ENCODE data around the gene LETM1.

Gene LETM1

DNA sequence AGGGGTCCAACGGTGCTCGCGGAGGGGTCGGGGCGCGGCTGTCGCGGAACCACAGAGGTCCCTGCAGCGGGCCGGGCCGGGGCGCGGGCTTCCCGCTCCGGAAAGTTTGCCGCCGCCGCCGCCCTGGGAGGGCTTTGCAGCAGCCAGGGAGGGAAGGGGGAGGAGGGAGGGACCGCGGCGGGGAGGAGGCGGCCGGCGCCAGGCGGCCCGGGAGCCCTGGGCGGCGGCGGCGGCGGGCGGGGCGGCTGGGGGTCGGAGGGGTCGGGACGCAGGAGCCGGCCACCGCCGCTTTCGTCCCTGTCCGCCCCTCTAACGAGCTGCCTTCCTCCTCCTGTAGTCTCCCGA lies 62.5 kb downstream of the LETM1 start:
- peak; percentile 42 to 43 for DNase-seq

DNA sequence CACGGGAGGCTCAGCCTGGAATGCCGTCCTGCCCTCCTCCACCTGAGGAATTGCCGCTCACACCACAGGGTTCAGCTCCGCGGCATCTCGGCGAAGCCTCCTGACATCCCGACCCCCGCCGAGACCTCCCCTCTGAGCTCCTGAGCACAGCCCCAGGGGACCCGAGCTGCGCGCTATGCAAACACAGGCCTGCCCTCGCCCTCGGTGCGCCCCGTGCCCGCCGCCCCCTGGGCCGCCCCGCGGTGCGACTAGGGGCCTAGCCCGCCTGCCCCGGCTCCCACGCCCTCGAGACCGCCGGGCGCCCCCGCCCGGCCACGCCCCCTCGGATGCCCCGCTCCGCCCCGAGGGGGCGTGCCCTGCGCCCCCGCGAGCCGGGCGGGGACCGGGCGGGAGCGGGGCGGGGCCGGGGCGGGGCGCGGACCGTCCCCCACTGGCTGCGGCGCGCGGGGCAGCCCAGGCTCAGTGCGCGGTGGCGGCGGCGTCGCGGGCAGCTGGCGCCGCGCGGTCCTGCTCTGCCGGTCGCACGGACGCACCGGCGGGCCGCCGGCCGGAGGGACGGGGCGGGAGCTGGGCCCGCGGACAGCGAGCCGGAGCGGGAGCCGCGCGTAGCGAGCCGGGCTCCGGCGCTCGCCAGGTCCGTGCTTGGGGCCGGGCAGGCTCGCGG lies 63.0 kb downstream of the LETM1 start, which contains the start of gene FGFR3:
TSS of gene FGFR3 (plus strand) at position 462 of the 664 bp plus-strand sequence. CDS start 642 bp downstream, outside the sequence.
- DNase-seq: peak; percentile 34 to 35

DNA sequence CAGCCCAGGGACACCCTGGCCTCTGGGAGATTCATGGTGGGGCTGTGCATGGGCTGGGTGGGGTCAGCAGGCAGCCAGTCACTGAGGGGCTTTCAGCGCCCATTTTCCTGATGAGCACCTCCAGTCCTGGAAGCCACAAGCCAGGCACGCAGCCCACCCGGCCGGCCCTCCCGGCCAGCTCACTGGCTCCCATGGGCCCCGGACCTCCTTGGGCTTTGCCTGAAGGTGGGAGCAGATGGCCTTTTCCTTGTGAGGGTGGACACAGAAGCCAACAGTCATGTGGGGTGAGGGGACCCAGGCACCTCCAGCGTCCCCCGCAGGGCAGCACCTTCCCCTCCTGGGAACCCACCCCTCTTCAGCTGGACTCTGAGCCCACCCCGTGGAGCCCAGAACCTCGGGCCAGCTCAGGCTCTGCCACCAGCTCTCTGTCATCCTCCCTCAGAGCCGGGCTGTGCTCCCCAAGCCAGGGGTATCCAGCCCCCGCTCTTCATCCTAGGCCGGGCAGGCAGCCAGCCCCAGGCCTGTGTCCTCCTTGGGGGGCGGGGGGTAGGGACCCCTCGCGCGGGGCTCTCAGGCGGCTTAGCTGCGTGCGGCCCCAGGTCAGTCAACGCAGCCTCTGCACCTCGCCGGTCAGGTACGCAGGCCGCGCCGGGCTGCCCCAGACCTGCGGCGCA lies 63.7 kb downstream of the LETM1 start:
- DNase-seq: no peak

DNA sequence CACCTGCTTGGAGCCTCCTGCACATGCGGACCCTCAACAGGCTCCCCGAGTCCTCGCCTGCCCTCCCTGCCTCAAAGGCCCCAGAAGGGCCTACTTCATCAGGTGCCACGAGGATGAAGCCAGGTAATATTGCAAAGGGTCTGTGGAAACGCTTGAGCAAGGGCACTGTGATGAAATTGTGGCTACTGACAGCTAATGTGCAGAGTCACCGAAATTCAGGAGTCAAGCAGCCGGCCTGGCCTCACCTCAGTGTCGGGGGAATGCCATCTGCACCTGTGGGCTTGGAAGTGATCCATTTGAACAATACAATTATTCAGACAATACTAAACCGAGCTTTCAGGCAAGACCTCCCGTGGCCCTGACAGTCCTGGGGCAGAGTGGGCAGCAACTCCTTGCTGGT lies 66.0 kb downstream of the LETM1 start:
- DNase-seq: no peak

DNA sequence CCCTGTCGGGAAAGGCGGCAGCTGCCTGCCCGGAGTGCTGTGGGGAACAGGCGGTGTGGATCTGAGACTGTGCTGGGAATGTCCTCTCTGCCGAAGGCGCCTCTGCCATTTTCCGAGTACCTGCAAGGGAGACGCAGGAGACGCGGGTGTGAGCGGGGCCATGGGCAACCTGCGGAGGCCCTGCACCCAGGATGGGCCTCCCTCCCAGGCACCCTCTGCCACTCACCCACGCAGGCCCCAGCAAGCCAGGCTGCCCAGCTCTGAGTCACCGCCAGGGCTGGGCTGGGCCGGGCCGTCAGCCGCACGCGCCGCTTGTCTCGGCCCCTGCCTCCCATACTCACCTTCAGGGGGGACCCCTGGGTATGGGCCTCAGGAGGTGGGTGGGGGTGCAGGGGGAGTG lies 66.4 kb downstream of the LETM1 start:
- no peak for DNase-seq

DNA sequence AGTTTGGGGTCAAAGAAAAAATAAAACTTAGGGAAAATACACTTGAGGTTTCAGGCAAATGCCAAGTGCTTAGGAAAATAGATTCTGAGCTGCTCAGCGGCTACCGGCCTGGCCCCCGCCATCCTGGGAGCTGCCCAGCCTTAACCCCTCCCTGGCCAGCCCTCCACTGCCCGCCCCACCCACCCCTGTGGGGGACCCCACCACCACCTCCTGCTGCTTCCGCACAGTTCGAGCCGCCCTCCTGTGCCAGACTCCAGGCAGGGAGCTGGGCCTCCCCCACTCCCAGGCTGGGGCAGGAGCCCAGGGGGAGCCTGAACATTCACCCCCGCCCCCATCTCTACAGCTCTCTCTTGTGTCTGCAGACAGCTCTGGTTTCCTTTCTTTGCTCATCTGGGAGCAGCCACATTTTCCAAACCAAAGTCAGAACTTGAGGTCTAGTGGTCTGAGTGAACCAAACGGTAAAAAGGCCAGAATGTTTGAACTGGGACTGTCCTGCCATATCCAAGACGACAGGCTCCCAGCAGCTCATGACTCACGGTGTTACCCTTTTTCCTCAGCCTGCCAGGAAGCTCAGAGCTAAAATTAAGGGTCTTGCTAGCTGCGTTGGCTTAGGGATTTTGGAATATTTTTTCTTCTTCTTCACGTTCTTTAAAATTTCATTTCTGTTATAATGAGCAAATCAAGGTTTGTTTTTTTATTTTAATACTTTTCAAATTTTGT lies 67.5 kb downstream of the LETM1 start:
- DNase-seq: no peak

DNA sequence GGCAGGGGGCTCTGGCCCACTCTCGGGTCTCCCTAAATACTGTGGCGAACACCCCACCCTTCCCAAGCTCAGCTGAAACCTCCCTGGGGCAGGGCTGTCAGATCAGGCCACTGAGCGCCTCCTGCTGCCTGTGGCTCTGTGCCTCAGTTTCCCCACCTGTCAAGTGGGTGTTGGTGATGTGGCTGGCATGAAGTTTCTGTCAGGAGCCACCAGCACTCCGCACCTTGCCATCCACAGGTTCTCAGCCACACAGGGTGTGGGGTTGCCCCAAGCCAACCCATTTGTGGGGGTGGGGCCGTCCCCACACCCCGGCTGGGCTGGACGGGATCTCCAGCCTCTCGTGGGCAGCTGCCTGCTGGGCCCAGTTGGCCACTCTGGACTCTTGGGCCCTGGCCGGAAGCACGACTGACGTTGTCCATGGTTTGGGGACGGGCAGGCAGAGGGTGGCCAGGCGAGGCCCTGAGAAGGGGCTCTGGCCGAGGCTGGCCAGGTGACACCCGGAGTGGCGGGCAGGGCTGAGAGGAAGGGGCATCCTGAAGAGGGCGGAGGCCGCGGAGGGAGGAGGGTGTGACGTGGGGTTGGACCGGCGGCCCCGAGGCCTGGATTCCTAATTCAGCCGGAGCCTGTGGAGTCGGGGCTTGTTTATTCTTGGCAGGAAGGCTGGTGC lies 68.4 kb downstream of the LETM1 start:
- no peak for DNase-seq

DNA sequence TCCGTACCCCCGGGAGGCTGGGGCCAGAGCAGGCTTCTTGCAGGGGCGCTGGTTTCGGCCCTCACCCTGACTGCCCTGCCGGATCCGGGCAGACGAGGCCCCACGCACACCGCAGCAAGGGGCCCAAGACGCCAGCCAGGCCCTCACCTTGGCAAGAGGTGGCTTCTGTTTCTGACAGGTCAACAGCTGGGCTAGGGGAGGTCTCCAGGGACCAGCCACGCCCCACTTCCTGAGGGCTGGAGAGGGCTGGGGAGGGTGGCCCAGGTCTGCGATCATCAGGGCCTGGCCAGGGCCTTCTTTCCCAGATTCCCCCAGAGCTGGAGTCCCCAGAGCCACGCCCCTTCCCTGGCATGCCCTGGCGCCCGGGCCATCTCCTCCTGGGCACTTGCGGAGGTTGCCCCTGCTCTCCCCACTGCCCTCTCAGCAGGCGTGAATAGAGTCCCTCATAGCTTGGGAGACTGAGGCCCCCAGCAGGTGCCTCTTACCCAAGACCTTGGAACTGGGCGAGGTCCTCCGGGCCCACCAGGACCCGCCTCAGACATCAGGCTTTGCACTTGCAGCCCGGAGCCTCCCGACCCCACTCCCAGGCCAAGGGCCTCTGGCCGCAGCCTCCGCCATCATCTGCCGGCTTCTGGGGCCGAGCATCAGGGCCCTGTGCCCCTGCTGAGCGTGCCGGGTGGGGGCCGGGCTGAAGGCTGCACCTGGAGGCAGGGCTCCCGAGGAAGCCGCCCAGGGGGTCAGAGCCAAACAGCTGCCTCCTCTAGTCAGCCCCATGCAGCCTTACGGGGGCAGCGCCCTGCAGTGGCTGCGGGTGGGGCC lies 69.2 kb downstream of the LETM1 start:
- DNase-seq: no peak

DNA sequence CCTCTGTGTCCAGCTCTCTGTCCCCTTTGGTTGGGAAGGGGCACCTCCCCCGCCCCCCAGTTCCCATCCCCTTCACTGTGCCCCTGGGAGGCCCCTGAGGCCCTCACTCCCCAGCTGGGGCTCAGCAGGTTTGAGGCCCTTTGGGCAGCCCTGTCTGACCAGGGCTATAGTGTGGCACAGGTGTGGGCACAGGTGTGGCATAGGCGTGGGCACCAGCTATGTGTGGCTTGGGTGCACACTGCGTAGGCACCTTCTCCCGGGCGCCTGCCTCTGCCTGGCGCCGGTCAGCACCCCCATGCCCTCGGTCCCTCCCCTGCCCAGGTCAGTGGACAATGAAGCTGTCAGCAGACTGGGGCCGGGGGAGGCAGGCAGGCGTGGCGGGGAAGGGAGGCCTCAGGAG lies 70.4 kb downstream of the LETM1 start:
- DNase-seq: no peak

DNA sequence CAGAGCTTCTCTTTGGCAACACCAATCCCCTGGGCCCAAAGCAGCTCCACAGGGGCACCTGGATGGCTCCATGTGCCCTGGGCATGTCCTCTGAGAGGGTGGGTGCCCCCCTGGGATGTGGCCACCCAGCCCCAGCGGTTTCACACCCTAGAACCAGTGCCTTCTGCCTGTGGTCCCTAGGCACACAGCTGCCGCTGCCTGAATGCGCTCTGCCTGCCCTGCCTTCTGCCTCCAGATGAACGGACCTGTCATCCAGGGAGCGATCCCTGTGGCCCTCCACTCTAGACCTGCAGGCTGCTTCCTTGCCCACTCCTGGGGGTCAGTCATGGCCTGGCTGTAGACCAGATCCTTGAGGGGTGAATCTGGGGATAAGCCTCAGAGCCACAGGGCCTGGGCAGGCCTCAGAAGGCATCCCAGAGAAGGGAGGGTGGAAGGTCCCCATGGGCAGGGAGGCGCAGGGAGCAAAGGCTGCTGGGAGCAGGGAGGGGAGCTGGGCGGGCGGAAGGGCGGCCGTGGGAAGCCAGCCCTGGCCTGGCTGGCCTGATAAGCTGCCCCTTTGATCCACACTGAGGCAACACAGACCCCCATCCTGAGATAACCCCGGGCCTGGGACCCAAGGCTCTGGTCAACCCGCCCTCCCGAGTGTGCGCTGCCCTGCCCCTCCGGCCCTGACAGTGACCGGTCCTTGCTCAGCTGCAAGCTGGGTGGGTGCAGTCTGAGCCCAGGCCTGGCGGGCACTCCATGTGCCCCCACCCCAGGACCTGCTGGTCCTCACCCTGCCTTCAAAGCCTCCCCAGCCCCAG lies 71.0 kb downstream of the LETM1 start:
- DNase-seq: no peak

DNA sequence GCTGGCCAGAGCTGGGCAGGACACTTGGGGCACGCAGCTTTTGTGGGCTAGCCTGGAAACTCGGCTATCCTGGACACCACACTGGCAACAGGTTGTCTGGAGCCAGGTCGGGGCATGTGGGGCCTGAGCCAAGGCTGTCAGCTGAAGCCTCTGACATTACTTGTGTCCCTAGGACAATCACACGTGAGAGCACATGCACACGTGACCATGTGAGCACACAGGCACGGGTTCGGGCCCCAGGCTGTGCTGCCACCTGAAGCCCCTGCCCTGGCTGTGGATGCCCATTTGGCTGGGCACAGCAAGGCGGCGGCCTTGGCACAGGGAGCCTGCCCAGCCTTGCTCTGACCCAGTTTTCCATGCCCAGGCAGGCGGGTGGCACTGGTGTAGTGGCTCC lies 71.6 kb downstream of the LETM1 start:
- DNase-seq: no peak

DNA sequence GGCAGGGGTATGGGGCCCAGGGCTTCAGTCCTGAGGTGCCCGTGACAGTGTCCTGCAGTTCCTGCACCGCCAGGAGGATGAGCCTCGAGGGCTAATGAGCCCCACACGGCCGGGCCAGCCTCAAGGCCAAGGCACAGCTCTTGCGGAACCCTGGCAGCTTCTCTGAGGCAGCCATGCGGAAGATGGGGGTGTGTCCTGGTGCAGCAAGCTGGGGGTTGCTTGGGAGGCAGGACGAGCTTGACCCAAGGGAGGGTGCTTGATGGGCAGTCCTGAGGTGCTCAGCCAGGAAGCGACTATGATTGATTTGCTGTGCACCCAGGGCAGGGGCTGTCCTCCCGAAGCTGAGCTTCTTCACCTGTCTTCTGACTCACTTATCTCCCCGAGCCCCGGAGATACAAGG lies 72.0 kb downstream of the LETM1 start:
- no peak for DNase-seq

DNA sequence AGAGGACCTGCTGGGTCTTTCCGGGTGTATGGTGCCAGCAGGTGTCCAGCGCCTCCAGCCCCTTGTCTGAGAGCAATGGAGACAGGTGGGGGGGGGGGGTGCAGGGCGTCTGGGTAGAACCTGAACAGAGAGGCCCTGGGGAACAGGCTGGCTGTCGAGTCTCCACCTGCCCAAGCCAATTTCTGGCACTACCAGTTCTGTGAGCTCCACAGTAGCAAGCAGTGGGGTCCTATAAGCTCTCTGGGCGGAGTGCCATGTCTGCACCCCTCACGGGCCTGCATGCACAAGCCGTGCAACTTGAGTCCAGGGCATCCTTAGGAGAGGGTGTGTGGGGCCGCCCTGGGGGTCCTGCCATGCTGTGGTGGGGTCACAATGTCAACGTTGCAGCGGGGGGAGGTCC lies 72.9 kb downstream of the LETM1 start:
- DNase-seq: no peak

DNA sequence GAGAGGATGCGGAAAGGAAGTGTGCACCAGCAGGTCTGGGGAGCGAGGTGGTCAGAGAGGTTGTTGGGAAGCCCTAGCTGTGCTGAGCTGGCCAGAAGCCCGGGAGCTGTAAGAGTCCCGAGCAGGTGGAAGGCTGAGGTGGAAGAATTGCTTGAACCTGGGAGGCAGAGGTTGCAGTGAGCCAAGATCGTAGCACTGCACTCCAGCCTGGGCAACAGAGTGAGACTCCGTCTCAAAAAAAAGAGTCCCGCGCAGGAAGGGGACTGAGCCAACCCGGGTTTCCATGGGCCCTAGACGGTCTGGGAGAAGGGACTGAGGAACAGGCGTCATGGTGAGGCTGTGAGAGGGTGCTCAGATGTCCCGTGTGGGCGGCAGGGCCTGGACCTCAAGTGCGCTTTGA lies 75.5 kb downstream of the LETM1 start:
- DNase-seq: no peak

DNA sequence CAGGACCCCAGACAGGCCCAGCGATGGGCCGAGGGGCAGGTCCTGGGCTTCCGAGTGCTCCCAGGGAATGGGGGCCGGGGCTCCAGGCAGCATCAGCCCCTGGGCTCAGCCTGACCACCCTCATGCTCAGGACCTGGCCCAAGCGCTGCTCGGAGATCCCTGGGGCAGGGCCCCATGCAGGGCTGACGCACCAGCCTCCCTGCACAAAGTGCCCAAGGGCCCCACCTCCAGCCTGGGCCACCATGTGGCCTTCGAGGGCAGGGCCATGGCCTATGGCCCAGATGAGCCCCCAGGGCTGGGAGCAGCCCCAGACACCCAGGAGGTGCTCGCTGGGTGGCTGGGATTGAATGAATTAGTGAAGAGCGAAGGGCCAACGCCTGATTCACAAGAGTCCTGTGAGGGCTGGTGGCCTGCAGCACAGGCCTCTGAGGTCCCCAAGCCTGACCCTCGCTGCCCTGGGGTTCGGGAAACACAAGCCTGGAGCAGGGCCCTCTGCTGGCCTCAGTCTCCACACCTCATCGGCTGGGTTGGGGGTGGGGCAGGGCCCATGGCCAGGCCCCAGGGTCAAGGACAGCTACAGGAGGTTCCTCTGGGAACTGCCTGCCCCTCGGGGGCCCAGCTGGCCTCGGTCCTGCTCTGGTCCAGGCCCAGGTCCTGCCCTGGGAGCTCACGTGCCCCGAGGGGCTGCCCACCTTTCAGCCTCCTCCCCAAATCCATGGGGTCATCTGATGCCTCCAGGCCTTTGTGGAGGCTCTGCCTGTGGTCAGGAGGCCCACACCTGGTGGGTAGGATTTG lies 76.2 kb downstream of the LETM1 start:
- no peak for DNase-seq

DNA sequence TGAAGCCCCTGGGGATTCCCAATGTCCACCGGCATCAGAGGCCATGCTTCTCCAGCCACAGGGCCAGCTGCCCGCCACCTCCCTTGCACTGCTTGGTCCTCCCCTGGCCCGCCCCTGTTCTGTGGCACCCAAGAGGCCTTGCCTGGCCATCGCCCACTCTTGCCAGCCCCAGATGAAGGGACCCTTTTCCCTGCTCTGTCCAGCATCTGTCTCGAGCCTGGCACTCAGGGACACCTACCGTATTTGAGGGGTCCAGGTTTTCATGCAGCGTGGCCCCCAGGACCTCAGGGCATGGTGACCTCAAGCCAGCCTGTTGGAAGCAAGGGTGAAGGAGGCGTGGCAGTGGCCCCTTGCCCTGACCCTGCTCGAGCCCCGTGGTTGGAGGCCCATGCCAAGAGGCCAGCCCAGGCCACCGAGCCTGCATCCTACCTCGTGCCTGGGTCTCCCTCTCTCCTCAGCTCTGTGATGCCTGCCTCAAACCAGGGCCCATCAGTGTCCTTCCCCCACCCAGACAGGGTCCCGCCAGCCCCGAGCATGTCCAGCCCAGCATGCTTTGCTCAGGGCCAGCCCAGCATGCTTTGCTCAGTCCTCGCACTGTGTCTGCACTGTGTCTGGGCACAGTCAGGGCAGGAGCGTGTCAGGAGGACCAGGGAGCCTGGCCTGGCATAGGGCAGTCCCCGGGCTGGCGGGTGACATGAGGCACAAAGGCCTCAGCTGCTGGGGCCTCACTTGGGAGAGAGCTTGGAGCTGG lies 77.1 kb downstream of the LETM1 start:
- no peak for DNase-seq

DNA sequence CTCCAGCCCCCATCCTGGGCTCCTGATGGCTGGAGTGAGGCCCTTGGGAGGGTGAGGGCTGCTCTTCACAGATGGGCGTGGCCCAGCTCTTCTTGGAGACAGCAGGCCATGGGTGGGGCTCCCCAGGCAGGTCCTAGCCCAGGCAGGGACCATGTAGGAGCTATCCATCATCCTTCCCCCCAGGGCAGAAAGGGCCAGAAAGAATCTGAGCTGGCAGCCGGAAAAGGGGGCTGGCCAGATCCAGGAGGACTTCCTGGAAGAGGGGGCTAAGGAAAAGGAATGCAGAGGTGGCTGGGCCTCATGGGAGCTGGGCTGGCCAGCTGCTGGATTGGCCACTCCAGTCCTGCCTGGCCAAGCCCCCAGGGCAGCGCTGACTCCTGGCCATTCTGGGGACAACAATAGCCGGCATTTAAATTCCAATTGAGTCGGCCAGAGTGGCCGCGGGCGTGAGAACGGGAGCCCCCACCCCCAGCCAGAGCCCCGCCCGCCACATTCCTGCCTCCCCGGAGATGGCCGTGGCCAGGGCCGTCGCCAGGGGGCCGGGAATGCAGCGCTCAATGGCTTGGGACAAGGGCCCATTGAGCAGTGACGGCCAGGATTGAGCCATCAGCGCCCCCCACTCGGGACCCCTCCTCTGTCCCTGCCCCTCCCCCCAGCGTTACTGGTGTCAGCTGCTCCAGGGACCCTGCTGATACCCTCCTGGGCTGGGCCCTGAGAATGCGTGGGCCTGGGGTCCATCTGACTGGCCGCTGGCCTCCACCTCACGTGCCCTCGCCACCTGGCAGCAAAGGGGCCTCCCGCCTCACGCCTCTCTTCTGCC lies 77.9 kb downstream of the LETM1 start:
- no peak for DNase-seq

DNA sequence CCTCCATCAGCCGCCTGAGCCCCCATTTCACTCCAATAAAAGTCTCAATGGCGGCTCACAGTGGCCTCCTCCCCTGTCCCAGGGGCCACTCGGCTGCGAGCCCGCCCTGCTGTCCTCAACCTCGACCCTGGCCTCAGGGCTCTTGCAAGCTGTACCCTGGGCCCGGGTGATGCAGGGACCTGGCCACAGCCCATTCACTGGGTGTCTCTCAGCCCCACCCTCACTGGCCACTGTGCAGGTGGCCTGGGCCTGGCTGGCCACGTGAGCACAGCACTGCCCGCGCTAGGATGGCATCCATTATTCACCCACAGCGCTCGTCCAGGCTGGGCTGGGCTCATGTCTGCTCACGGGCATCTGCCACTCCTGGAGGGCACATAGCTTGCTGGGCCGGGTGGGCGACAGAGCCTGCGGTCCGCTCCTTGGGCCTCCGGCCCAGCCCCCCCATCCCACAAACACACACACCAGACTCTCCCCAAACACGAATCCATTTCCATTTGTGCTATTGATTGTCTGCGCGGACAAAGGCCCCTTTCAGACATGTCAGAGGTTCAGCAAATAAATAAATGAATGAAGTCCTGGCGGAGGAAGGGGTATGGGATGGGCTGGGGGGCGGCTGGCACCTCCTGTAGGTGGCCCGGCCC lies 79.3 kb downstream of the LETM1 start:
- DNase-seq: no peak
